MM.1S (cell line): Measurements from ENCODE around the gene CFAP45.

ENCODE experiments used
- EZH2 ChIP-seq: fragments of 300-600 bp; sonication (generic); optimal IDR thresholded peaks from 2 replicates; pipeline ENCODE3; 2017; ENCODE audit warnings: low read depth, mild to moderate bottlenecking, antibody characterized with exemption, low read length, mixed read lengths
- EZH2phosphoT487 ChIP-seq: fragments of 300-600 bp; sonication (generic); IDR thresholded peaks from 2 replicates; pipeline ENCODE4 v1.6.1; 2018; ENCODE audit warnings: antibody characterized with exemption, low read length
- TF ChIP-seq, protein P1 (sequence below): fragments of 300-600 bp; sonication (generic); IDR thresholded peaks from 2 replicates; pipeline ENCODE4 v1.5.1; 2016; ENCODE audit warnings: antibody characterized with exemption, low read length, mixed read lengths

DNA sequence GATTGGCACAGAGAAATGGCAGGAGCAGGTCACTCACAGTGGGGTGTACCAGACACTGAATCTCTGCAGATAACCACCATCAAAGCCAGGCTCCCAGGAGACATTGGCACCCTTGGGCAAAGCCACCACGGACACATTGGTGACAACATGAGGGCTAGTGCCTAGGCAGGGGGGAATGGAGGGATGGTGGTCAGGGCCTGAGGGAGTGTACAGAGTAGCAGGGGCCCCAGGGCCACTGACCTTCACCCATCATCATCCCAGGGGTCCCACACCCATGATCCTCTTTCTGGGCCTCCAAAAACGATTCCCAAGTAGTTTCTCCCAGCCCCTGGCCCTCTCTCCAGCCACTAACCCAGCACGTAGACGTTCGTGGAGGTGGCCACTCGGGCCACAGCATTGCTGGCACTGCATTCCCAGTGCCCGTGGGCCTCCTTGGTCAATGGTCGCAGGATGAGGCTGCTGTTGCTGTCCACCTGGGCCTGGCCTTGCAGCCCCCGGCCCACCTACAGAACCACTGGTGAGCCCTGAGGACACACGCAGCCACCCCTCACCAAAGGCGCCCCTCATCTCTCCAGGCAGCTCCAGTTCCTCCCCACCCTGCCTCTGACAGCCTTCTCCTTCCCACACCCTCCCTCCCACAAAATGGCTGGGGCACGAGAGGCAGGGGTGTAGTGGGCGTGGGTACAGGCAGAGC, 31.3 kb upstream of the CFAP45 start:
- TF ChIP-seq, protein P1, sequence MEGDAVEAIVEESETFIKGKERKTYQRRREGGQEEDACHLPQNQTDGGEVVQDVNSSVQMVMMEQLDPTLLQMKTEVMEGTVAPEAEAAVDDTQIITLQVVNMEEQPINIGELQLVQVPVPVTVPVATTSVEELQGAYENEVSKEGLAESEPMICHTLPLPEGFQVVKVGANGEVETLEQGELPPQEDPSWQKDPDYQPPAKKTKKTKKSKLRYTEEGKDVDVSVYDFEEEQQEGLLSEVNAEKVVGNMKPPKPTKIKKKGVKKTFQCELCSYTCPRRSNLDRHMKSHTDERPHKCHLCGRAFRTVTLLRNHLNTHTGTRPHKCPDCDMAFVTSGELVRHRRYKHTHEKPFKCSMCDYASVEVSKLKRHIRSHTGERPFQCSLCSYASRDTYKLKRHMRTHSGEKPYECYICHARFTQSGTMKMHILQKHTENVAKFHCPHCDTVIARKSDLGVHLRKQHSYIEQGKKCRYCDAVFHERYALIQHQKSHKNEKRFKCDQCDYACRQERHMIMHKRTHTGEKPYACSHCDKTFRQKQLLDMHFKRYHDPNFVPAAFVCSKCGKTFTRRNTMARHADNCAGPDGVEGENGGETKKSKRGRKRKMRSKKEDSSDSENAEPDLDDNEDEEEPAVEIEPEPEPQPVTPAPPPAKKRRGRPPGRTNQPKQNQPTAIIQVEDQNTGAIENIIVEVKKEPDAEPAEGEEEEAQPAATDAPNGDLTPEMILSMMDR, result no peak
- no peak for TF ChIP-seq EZH2phosphoT487
- no peak for TF ChIP-seq EZH2
